Medulla oblongata (tissue), 1 donor: ENCODE measurements around the gene GPR31.

Source experiments
- DNase-seq: peaks from one replicate; pipeline ENCODE4 v3.0.0-alpha.2; 2015; ENCODE audit errors: extremely low spot score

Gene GPR31

DNA sequence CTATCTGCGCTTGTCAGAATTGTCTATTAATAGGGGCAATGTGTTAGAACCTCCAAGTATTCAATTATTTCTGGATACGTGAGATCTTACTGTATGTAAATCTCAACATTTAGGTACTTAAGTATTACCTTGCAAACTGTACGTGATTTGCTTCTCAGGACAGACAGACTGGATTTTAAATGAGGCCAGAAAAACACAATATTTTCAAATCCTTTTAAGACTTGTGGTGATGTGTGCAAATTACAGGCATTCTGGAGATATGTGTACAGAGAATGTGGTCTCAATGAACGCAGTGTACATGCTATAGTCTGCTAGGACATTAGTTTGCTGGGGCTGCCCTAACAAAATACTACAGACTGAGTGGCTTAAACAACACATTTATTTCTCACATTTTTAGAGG lies 18.0 kb downstream of the GPR31 start:
- DNase-seq: no peak

DNA sequence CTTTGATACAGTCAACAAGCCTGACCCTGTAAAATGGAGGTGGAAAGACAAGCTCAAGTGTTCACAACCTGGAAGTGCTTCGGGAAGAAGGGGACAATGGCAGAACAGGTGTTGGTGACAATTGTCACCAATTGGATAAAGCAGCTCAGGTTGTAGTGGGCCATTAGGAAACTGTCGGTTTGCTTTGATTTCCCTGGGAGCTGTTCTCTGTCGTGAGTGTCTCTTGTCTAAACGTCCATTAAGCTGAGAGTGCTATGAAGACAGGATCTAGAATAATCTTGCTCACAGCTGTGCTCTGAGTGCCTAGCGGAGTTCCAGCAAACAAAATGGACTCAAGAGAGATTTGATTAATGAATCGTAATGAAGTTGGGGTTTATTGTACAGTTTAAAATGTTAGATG lies 19.9 kb downstream of the GPR31 start:
- DNase-seq: no peak

DNA sequence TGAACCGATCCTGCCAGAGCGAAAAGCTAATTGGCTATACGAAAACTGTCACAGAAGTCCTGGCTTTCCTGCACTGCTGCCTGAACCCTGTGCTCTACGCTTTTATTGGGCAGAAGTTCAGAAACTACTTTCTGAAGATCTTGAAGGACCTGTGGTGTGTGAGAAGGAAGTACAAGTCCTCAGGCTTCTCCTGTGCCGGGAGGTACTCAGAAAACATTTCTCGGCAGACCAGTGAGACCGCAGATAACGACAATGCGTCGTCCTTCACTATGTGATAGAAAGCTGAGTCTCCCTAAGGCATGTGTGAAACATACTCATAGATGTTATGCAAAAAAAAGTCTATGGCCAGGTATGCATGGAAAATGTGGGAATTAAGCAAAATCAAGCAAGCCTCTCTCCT lies 20.7 kb downstream of the GPR31 start:
- DNase-seq: no peak

DNA sequence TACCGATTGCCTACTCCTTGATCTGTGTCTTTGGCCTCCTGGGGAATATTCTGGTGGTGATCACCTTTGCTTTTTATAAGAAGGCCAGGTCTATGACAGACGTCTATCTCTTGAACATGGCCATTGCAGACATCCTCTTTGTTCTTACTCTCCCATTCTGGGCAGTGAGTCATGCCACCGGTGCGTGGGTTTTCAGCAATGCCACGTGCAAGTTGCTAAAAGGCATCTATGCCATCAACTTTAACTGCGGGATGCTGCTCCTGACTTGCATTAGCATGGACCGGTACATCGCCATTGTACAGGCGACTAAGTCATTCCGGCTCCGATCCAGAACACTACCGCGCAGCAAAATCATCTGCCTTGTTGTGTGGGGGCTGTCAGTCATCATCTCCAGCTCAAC lies 21.4 kb downstream of the GPR31 start:
- no peak for DNase-seq

DNA sequence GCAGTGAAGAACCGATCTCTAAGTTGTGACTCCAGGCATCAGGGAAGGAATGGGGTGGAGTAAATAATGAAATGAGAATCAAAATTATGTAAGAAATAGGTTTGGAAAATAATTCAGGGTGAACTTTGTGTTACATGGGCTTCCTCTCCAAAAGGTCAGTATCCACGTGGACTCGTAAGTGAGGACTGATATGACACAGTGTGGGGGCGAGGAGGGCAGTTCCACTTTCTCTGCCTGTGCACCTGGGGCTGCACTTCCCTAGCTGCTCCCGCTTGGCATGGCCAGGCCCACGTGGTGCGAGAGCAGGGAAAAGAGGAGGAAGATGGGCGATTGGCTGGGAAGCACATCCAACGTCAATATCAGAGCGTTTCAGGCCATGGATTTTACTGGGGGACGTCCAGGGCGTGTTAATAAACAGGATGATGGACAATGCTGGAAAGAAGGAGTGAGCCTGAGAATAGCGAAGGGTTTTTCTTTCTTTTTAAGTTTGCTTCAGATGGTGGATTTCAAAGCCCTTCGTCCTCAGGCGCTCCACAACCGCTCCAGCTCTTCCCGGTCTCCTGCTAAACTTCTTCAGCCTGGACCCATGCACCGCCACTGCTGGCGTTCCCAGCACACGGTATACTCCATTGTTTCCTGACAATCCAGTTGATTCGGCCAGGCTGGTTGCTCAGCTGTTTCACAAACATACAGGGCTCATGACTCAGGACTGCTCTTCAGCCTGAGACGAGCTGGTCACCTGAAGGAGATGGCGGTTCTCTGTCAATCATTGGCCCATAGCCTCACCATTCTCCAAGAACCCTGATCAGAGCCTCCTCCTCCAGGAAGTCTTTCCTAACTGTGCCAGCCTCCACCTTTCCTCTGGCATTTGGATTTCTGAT lies 23.1 kb downstream of the GPR31 start:
- DNase-seq: no peak

DNA sequence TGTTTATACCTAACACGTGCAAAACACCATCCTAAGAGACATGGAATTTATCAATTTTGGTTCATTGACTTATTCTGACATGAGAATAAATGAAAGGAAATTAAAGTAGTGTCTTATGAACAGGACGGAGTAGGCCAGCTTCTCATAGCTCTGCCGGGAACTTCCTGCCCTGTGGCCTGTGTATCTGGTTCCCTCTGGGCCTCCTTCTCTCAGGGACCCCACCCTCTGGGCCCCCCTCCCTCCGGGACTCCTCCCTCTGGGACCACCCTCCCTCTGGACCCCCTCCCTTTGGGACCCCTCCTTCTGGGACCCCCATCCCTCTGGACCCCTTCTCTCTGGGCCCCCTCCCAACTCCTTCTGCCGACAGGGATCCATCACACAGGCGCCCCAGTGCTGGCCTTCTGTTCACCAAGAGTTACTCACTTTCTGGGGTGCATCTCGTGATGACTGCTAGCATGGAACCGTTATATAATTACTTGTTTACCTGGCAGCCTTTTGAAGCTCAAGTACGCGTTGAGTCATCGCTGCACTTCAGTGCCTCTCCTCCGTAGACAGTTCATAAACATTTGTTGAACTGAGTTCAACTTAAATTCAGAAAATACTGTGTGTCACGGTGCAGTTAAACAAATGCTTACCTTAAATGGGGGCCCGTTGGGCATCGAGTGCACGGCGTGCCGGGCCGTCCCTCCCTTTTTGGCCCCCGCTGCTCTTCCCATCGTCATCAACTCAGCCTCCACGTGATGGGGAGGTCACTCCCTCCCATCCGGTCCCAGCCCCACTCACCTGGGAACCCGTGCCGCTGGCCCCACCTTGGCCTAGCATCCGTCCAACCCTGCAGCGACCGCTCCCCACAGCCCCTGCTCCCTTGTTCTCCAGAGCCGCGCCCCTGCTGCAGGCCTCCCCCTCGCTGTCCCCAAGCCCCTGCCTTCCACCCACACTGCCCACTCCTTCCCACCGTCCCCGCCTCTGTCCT lies 26.8 kb downstream of the GPR31 start:
- no peak for DNase-seq

DNA sequence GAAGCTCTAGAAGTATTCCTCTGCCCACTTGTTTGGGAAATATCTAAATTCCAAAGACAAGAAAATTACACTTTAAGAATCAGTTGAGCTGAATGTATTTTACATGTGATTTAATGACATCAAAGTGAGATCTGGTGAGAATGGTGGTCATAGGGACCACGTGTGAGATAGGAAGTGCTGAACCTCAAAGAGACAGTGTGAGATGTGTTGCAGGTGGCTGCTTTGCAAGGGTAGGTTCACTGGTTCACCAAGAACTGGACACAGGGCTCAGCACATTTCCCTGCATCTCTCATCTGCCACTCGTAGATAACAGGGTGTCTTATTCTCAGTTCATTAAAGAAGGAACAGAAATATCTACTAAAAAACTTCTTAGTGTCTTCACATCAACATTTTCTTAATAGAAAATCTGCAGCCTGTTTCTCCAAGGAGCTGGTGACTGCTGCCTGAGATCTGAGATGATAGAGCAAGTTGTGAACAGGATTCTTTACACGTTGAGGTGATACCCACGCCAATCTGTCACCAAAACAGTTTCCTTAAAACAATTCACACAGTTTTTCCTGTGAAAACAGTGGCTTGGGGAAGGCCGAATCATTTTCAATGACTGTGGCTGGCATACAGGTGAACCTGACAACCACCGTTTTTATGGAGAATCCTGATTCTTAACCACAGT lies 27.6 kb downstream of the GPR31 start:
- DNase-seq: no peak

DNA sequence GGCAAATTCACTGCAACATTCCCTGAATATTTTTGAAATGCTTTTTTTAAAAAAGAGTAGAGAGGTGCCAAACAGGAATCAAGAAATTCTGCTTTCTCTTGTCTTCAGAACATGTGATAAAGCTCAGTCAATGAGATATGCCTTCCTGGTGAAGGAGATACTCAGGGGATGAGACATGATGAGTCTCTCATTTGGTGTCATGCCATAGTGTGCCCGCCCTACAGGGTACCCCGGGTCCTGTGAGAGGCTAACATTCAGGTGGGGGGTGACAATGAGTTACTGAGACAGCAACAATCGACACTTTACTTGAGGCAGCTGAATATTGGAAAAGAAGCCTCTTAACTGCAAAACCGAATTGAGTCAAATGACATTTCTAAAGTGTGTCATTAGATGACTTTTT lies 28.2 kb downstream of the GPR31 start:
- no peak for DNase-seq

DNA sequence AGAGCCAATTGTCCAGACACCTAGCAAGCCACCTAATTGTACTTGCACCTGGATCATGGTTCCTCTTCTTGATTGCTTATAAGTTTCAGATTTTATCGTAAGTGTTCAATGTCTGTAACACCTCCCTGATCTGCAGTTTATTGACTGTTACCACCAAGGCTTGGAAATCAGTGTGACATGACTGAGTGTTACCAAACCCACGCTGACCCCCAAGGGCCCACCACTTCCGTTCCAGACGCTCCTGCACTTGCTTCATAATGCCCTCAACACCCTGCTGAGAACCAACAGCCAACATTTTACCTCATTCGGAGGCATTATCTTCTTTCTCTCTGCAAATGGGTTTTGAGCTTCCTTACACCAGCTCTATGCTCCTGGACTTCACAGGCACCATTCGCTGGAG lies 28.6 kb downstream of the GPR31 start:
- no peak for DNase-seq

DNA sequence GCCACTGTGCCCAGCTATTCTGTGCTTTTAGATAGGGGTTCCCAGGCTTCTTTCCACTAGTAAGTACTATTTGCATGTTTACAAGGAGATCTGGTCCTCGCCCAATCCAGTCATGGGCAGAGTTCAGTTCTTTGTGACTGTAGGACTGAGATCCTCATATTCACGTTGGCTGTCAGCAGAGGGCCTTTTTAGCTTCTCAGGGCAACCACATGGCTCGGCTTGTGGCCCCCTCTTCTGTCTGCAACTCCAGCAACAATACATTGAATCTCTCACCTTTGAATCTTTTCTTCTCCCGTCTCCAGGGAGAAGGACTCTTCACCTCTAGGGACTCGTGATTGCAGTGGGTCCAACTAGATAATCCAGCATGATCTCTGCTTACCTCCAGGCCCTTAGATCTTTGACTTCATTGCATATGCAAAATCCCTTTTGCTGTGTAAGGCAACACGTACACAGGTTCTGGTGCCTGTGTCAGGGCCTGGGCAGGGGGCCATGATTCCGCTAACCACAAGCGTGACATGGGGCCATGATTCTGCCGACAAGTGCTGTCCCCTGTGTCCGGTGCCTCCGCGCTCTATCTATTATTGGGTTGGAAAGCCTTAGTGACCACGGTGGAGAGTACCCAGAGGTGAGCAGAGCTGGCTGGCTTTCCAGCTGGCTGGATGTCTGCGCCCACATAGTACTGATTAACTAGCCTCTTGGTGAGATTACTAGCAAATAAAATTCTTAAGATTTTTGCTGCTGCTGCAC lies 29.8 kb downstream of the GPR31 start:
- DNase-seq: no peak

DNA sequence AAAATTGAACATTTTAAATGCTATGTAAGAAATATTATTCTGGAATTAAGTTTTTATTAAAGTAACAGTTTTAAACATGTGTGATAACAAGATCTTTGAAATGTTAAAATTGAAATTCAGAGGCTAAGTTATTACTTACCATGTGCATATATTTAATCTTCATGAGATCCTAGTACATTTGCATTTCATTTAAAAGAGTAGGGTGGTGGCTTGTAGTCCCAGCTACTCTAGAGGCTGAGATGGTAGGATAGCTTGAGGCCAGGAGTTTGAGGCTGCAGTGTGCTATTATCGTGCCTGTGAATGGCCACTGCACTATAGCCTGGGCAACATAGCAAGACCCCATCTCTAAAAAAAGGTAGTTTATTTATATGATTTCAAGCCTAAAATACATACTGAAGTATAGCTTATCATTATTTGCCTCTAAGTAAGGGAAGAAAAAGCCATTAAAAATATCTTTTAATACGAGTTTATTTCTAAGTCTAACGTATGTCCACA lies 31.9 kb downstream of the GPR31 start:
- no peak for DNase-seq

DNA sequence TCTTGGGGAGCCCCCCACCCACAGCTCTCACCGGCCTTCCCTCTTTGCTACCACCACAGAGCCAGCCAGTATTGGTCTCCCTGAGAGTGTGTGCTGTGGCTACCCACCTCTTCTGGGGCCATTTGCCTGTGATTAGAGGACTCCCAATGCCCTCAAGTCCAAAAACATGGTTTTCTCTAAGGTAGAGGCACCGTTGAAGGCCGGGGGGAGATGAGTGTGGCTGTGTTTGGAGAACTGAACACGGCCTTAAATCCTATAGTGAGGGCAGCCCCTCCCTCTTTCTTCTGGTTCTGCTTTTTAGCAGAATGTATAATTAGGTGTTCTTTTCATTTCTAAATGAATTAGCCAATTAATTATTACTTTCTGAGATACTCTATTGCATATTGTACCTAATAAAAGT lies 32.4 kb downstream of the GPR31 start:
- DNase-seq: no peak

DNA sequence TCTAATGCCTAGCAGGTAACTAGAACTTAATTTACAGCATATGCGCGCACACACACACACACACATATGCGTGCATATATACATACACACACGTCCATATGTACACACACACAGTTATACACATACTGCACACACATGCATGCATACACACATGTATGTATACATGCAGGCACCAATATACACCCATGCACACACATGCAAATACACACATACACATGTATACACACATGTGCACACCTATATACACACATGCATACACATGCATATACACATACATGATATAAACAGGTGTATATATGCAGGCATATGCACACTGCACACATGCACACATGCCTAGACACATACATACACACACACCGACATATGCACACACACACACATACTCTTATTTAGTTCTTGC lies 33.0 kb downstream of the GPR31 start:
- DNase-seq: no peak

DNA sequence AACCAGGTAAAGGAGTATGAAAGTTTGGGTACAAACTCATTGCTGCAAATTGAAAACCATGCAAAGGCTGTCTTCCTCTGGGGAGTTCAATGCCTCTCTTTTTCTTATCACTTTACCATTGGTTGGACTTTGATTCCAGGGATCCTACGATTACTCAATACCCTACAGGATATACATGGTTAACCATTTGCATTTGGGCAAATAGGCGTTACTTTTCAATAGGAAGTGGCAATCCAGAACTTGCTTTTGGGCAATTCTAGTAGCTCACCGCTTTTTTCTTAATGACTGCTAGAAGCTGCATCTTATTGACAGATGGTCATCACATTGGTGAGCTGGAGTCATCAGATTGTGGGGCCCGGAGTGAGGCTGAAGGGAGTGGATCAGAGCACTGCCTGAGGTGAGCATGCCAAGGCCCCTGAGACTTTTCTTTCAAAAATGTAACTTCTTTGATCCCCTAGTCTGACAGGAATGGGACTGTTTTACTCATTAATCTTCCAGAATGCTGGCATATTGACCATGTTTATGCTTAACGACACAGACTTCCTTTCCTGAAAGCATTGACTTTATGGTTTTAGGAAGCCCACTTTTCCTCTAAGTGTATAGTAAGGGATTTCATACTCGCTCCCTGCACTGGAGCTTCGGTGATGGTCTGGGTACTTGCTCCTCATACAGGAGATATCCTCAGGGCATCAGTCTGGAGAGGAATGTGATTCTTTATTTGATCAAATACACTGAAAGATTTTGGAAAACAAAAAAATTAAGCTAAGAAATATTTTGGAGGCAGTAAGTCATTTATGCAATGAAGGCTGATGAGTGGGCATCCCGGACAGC lies 34.7 kb downstream of the GPR31 start, which contains the start of gene CCR6:
Gene CCR6, plus strand, starts transcription at position 270 of the 831 bp plus-strand sequence. CDS start 13,039 bp downstream, outside the sequence.
- DNase-seq: no peak

DNA sequence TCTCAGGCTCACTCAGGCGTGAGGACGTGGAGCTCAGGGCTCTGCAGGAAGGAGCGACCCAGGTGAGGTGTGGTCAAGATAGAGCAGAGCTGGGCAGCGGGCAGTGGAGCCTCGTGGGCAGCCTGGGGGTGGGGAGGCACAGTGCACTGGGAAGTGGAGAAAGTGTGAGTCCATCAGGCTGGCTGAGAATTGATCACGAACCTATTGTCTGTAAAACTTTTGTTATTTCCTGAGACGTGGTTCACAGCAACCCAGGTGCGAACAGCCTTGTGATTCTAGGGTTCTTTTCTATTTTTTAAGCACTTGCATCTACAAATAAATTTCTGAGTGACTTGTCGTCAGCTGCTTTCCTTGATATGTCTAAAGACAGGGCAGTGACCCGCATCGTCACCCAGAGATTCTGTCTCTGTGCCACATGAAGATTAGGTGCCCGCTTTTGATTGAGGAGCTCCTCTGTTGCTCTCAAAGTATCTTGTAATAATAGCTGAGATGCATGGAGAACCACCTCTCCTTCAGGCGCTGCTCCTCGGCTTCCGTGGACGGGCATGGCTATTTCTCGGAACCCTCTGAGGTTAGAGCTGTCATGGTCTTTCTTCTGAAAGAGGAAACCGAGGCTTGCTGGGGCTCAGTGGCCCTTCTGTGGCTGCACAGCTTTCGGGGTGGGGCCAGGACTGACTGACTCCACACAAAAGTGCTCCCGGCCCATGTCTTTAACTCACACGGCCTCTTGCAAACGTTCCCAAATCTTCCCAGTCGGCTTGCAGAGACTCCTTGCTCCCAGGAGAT lies 35.5 kb downstream of the GPR31 start:
- no peak for DNase-seq

DNA sequence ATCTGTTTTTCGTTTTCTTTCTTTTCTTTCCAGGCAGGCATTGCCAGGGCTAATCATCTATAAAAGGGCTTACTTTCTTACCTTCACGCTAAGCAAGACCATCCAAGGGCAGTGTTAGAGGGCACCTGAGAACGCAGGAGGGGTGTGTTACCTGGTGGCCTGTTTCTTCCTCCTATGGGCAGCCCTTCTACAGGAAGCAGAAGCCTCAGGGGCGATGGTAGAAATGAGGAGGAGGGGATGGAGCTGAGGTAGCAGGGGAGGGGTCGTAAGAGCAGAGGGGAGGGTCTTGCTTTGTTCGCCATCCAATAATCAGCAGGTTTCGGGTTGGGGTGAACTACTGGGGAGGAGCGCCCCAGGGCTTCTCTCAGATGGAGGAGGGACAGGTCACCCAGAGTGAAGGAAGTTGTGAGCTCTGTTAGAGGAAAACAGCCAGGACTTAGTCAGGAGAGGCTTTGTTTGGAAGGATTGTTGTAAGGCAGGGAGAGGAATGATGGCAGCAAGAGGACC lies 36.4 kb downstream of the GPR31 start:
- no peak for DNase-seq

DNA sequence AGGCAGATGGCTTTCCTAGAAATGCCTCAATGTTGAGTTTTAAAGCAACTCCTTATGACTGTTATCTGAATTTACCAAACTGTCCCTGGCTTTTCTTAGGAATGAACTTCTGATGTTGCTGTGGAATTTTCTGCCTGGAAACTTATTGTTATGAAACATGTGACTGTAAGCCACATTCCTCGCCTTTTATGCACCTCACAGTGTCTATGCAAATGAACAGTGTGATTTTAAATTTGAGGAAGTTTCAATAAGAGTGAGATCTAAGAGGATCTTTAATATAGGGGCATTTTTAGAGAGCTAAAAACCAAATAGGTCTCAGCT lies 37.2 kb downstream of the GPR31 start:
- no peak for DNase-seq

DNA sequence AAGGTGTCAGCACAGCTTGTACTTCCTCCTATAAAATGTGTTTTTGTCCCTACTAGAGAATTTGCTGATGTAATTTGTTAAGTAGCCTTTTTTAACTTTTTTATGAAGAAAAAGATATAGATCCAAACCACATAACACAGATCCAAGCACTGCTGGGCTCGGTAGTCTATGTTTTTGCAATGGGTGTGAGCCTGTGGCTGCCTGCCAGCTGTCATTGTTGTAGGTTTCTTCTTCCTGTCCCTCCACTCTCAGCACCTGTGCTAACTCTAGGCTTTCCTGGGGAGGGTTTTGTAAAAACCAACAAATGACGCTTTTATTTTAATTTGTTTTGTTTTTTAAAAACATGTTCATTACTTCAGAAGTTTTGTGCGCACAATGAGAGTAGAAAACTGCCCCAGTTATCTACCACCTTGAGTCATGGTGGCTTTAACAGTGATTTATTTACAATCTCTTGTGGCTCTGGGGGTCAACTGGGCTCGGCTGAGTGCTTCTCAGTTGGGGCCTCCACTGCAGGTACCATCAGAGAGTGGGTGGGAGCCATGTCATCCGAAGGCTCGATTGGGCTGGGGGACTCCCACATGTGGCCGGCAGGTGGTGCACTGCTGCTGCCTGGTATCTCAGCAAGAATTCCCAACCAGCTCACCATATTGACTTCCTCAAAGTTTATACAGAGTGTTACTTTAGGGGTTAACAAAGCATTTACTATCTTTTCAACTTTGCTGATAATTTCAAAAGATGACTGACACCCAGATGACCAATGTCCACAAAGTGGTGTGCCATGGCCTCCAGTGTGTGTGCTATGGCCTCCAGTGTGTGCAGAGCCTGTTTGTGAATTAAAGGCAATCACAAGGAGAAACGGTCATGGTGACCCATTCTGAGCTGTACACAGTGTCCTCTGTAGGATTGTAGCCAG lies 37.9 kb downstream of the GPR31 start:
- DNase-seq: no peak
